HTR-8/SVneo (cell line): ENCODE results near the gene DHRS3.
"Not testable (repeated sequence)": the region's sequence is repeated elsewhere in the genome, so short reads cannot be mapped to it uniquely, and the experiment has no call there.

Experiments
- DNase-seq: peaks from one replicate; pipeline ENCODE4 v3.0.0; 2011; ENCODE audit warnings: low spot score, mixed read lengths; ENCODE audit not compliant: insufficient read length
- FAIRE-seq: peaks from 2 replicates; lab custom pipeline; 2011; peaks lifted over from hg19 to GRCh38; lab: Jason Lieb, UNC

Gene DHRS3

DNA sequence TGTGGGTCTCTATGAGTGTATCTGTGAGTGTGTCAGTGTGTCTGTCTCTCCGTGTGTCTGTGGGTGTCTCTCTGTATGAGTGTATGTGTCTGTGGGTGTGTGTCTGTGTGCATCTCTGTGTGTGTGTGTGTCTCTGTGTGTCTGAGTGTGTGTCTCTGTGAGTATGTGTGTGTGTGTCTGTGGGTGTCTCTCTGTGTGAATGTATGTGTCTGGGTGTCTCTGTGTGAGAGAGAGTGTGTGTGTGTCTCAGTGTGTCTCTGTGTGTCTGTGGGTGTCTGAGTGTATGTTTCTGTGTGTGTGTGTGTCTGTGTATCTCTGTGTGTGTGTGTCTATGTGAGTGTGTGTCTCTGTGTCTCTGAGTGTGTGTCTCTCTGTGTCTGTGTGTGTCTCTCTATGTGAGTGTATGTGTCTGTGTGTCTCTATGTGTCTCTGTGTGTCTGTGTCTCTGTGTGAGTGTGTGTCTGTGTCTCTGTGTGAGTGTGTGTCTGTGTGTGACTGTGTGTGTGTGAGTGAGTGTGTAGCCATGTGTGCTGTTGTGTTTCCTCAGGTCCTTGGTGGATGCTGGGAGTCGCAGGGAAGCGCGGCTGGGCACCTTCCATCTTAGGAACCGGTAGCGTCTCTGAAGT, 33.0 kb downstream of the DHRS3 start:
- DNase-seq (no peak), FAIRE-seq (peak; percentile 74)

GRCh38 chr1:12583484-12583883, 34.5 kb downstream of the DHRS3 start:
- FAIRE-seq (peak; percentile 26), DNase-seq (no peak)

GRCh38 chr1:12582649-12583048, 35.4 kb downstream of the DHRS3 start:
- no peak for DNase-seq
- no peak for FAIRE-seq

- FAIRE-seq: no peak
- DNase-seq: no peak
These were observed 36.8 kb downstream of the DHRS3 start for GRCh38 chr1:12581179-12581578.

GRCh38 chr1:12580054-12580887, 37.7 kb downstream of the DHRS3 start:
- DNase-seq (no peak), FAIRE-seq (no peak)

DNA sequence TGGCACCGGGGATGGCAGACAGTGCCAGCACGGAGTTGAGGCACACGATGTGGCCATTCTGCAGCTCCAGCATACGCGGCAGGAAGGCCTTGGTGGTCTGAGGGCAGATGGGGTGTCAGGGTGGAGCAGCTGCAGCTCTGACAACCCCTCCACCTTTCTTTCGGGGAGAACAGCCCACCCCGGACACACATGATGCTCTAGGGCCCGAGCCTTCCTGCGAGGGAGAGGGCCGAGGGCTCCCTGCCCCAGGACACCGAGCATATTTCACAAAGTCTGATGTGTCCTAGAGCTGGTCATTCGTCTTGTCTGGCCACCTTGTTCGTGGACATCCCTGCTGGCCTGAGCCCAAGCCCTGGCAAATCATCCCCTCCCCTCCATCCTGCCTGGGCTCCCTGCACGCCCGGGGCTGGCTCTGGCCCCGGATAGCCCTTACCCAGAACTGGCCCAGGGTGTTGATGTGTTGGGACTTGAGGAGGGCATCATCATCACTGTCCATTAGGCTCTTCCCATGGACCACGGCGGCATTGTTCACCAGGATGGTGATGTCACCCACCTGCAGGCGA, 39.1 kb downstream of the DHRS3 start:
- DNase-seq: no peak
- FAIRE-seq: no peak

- DNase-seq: no peak
- FAIRE-seq: no peak
These were observed 41.0 kb downstream of the DHRS3 start for GRCh38 chr1:12577020-12577419.

DNA sequence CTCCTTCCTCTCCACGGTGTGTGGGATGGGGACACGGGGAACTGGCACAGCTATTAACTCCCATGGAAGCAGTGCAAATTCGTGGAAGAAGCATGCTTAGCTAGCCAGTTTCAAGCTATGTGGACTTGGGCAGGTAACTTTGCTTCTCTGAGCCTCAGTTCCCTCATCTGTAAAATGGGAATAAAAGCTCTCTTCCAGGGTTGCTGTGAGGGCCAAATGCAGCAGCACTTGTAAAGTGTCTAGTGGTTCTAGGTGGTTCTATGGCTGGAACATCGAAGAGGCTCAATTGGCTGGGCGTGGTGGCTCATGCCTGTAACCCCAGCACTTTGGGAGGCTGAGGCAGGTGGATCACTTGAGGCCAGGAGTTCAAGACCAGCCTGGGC, 43.3 kb downstream of the DHRS3 start:
- DNase-seq (no peak), FAIRE-seq (no peak)

DNA sequence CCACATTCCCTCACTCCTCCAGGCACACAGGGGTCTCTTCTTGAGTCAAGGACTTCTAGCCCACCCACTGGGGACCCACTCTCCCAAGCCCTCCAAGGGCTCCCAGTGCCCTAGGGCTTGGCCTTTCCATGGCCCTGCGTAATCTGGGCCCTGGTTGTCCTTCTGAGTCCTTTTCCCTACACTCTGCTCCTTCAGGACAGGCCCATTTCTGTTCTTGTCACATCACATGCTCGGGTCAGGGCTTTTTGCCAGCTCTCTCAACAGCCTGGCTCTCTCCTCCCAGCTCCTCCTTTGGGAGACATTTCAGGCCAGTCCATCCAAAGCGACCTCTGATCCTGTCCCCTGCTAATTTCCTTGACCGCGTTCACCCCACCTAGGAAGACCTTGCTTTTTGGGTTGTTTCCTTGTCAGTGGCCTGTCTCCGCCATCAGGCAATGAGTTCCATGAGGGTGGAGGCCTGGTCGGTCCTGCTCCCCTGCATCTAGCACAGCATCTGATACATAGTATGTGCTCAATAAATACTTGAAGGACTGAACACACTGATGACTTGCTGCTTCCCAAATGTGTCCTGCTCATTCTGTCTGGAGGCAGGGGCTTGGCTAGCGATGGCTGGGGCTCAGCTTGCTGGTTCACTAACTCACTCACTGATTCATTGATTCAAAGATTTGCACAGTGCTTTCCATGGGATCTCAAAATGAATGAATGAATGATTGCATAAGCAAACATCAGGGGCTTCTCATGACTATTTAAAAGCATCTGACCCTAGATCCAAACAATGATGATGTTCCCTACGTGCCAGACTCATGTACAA, 44.8 kb downstream of the DHRS3 start:
- FAIRE-seq: no peak

GRCh38 chr1:12572522-12572921, 45.5 kb downstream of the DHRS3 start:
- DNase-seq: no peak
- FAIRE-seq: no peak

More for the DNA sequence above, 44.8 kb downstream of the DHRS3 start:
- DNase-seq: no peak

DNA sequence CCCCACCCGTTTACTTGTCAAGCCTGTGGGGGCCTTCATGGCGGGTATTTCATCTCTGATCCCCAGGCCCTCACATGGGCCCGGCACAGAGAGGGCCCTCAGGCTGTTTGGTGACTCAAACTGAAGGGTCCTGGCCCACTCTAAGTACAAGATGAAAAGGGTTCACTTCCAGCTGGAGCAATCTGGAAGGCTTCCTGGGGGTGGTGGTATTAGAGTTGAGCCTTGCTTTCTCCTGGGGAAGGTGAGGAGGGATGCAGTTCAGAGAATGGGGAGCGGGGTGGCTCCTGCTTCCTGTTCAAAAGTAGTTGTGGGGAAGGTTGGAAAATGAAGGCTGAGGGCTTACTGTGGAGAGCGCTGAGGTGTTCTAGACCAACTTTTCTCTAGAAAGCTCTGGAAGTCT, 47.7 kb downstream of the DHRS3 start:
- FAIRE-seq (no peak), DNase-seq (no peak)

DNA sequence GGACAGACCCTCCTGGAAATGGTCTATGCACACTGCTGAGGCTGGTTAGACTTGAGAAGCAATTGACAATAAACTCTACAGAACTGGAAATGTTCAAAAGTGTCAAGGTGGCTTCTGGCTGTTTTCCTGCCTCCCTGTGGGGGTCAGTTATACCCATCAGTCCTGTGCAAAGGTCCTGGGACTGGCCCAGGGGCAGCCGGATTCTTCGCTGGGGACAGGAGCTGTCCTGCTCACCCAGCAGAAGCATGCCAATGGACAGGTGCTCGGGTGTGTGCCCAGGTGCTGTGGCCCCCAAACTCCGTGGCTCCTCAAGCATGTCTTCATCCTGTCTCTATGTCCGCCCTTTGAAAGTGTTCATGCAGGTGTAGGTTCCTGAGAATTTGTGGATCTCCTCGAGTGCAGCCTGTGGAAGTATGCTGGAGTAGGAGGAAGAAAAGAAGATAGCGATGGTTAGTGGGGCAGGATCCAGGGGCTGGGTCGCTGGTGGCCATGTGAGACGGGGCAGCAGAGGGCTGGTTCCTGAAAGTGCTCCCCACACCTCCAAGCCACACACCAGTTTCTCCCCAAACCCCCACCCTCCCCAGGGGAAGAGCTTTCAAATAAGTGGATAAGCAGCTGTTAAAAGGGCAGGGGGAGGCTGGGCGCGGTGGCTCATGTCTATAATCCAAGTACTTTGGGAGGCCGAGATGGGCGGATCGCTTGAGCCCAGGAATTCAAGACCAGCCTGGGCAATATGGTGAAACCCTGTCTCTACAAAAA, 49.8 kb downstream of the DHRS3 start:
- no peak for DNase-seq
- FAIRE-seq: no peak

GRCh38 chr1:12567288-12567819, 50.7 kb downstream of the DHRS3 start:
- DNase-seq: no peak
- FAIRE-seq: no peak

- DNase-seq (no peak), FAIRE-seq (no peak)
These were observed 51.3 kb downstream of the DHRS3 start for GRCh38 chr1:12566484-12567287.

GRCh38 chr1:12565966-12566352, 52.1 kb downstream of the DHRS3 start:
- FAIRE-seq (no peak), DNase-seq (no peak)

DNA sequence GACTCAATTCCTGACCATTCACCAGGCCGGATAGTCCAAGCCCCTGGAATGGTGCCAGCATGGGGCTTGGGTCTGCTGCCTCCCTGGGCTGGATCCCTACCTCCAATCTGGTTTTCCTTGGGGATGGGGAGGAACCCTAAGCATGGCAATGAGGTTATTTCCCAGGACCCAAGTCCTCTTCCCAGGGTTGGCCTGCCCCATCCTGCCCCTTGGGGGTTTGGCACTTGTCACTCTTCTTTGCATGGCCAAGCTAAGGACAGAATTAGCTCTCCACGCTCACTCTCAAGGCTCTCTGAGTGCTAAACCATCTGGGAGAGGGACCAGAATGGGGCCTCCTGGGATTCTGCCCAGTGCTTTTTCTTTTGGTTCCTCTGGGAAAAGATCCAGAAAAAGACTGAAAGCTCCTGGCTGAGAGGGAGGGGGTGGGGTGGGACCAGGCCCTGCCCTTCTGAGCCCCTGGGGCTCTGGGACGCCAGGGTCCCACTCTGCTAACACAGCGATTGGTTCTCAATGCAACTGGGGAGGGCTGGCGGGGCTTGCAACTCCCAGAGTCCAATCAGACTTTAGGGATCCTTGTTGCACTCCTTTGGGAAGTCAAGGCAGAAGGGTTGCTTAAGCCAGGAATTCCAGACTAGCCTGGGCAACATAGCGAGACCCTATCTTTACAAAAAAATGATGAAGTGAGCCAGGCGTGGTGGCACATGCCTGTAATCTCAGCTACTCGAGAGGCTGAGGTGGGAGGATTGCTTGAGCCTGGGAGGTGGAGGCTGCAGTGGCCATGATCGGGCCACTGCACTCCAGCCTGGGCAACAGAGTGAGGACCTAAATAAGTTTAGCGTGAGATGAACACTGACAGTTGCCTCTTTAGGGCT, 52.7 kb downstream of the DHRS3 start:
- DNase-seq: no peak
- FAIRE-seq: no peak

GRCh38 chr1:12564251-12564650, 53.8 kb downstream of the DHRS3 start:
- not testable (repeated sequence) for DNase-seq, FAIRE-seq
